DOHH2 (cell line): Measurements from ENCODE around the gene SLC38A3.

ENCODE experiments used
- EZH2phosphoT487 ChIP-seq: fragments of 200-600 bp; sonication (generic); IDR thresholded peaks from 2 replicates; pipeline ENCODE4 v1.6.1; 2017; ENCODE audit warnings: borderline replicate concordance, mild to moderate bottlenecking, antibody characterized with exemption, low read length, moderate library complexity, mixed read lengths
- TF ChIP-seq, protein P1 (sequence below): fragments of 200-600 bp; sonication (generic); IDR thresholded peaks from one replicate; pipeline ENCODE4 v1.5.1; 2014; ENCODE audit warnings: antibody characterized with exemption, mild to moderate bottlenecking, low read depth, low read length; ENCODE audit not compliant: poor library complexity, severe bottlenecking

- TF ChIP-seq, protein P1, sequence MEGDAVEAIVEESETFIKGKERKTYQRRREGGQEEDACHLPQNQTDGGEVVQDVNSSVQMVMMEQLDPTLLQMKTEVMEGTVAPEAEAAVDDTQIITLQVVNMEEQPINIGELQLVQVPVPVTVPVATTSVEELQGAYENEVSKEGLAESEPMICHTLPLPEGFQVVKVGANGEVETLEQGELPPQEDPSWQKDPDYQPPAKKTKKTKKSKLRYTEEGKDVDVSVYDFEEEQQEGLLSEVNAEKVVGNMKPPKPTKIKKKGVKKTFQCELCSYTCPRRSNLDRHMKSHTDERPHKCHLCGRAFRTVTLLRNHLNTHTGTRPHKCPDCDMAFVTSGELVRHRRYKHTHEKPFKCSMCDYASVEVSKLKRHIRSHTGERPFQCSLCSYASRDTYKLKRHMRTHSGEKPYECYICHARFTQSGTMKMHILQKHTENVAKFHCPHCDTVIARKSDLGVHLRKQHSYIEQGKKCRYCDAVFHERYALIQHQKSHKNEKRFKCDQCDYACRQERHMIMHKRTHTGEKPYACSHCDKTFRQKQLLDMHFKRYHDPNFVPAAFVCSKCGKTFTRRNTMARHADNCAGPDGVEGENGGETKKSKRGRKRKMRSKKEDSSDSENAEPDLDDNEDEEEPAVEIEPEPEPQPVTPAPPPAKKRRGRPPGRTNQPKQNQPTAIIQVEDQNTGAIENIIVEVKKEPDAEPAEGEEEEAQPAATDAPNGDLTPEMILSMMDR = no peak
- TF ChIP-seq EZH2phosphoT487 = no peak
These were observed 46.4 kb upstream of the SLC38A3 start for GRCh38 chr3:50158530-50159146.
